ENCODE results near the gene ZBTB7C. TPM values are rescaled to one million over a fixed set of nuclear protein-coding genes. Genes with fewer than 3 reads are reported as not detected.

ZBTB7C gene
- total and polyA plus RNA-seq, 2 of the 4 experiments (the other 2 are of a cell fraction) = not detected

DNA sequence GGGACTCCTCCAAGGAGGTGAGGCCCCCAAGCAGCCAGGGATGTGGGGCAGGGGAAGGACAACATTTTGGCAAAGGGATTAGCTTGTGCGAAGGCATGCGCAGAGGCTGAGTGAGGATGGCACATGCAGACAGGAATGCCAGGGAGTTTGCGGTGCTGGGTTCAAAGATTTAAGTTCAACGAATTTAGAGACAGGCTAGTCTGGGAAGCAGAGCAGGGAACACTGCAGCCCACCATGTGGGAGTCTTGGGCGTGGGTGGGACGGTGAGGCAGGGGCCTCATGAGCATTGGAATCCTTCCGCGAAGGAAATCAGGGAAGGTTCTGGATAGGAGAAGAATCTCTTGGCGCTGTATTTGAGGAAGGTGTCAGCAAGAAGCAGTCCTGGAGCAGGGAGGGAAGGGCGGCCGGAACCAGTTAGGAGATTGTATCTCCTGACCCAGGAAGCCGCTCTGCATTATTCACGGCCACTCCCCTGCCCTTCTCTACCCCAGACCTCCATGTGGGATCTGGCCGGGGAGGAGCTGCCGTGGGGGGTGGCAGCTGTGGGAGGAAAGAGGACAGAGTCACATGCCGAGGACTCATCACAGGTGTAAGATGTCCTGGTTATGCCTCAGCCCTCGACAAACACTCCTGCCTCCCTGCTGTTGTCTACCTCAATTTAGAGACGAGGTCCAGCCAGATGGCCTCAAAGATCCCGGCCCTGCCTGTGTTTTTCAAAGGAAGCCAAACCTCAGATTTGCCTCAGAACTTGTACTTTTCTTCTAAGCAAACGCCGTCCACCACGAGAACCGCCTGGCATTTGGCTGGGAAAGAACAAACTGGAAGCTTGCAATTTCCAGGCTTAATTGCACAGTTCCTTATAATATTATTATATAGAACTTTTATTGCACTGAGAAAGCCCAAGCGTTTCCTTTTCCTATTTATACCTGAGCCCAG lies 355.0 kb downstream of the ZBTB7C start:
- no peak overlapping the region for H2AFZ ChIP-seq (replicated peaks; ENCODE audit: low read length, poor library complexity)
- no peak overlapping the region for H3K9ac ChIP-seq (ENCODE audit: low read depth, low read length)
- no peak overlapping the region for H2AK5ac ChIP-seq (ENCODE audit: low read depth, low read length)
- no peaks in the 10 kb centered on the region for H3K9me3 ChIP-seq (ENCODE audit: control insufficient read depth, insufficient read depth, low read length)
- ChIA-PET CTCF (no interaction called here), POLR2A (ENCODE audit: unreplicated experiment) (no interaction called here)
- H4K8ac ChIP-seq (ENCODE audit: low read depth in 2 of 2, low read length in 2 of 2) = no peak overlapping the region
- no peak overlapping the region for H2BK20ac ChIP-seq (ENCODE audit: low read depth, low read length)
- no peaks in the 10 kb centered on the region for H3K36me3 ChIP-seq (ENCODE audit: control insufficient read depth, insufficient read depth, low read length)
- intact Hi-C loops (cut with micrococcal nuclease) (no loop called here), dilution Hi-C loops (cut with HindIII; ENCODE audit: low sequenced_read_pairs, unreplicated experiment) (no loop called here), in situ Hi-C loops (cut with MboI; ENCODE audit: low sequenced_read_pairs) (no loop called here)
- peaks cover 9% of the 10 kb centered on the region for H3K27me3 ChIP-seq (ENCODE audit: control insufficient read depth, insufficient read depth, low read length)
- ATAC-seq (ENCODE audit: low read depth) (no peak), DNase-seq (no peak)
- no peak overlapping the region for H3K4me2 ChIP-seq (ENCODE audit: low read depth, low read length)
- H3K9me1 ChIP-seq (ENCODE audit: insufficient read depth, low read length) = no peaks in the 10 kb centered on the region
- no peaks in the 10 kb centered on the region for H3K79me1 ChIP-seq (ENCODE audit: low read depth in 1 of 2, low read length in 2 of 2)
- BruUV-seq (replicated peaks) = no TSS peak
- no peak overlapping the region for H3K14ac ChIP-seq (replicated peaks; ENCODE audit: low read depth, low read length)
- no peak overlapping the region for H2BK15ac ChIP-seq (ENCODE audit: low read depth, low read length)
- no peak overlapping the region for H3K18ac ChIP-seq (ENCODE audit: low read depth, low read length)
- H3K27ac ChIP-seq (ENCODE audit: insufficient read depth, low read length) = no peak overlapping the region
- H3K4me1 ChIP-seq (ENCODE audit: control insufficient read depth, insufficient read depth, low read length) = no peaks in the 10 kb centered on the region
- no peak overlapping the region for H3K56ac ChIP-seq (ENCODE audit: extremely low read depth, insufficient read depth, low read length)
- H2BK5ac ChIP-seq (ENCODE audit: low read depth, low read length, poor library complexity, severe bottlenecking) = no peak overlapping the region
- no peak overlapping the region for H3K23ac ChIP-seq (ENCODE audit: low read depth, low read length)
- H3K4me3 ChIP-seq (ENCODE audit: insufficient read depth, low read depth, low read length) = no peak overlapping the region
- no peak overlapping the region for H2AK9ac ChIP-seq (replicated peaks; ENCODE audit: low read depth, low read length, poor library complexity)
- no peak overlapping the region for H2BK120ac ChIP-seq (ENCODE audit: low read depth, low read length)
- no peak overlapping the region for H3K4ac ChIP-seq (ENCODE audit: low read depth, low read length)
- no peak overlapping the region for H4K5ac ChIP-seq (ENCODE audit: low read depth, low read length)
- H4K20me1 ChIP-seq (ENCODE audit: insufficient read depth, low read length) = no peaks in the 10 kb centered on the region
- WGBS, 2 experiments (ENCODE audit: extremely low coverage in 2 of 2, insufficient read length in 1 of 2) = 61% methylated on average over 6 of the region's 24 CpGs; no CpG with 5 or more reads in 1 of the 2 experiments
- no peak overlapping the region for H4K91ac ChIP-seq (ENCODE audit: insufficient read depth, low read depth, low read length)
- TF ChIP-seq CEBPB (IDR thresholded peaks at IDR 0.05; ENCODE audit: low read depth, low read length) = no peak
- TF ChIP-seq FOS (IDR thresholded peaks at IDR 0.05; ENCODE audit: low read depth, low read length) = no peak
- TF ChIP-seq RCOR1 (IDR thresholded peaks at IDR 0.05; ENCODE audit: insufficient replicate concordance, low read length) = no peak
